CMK (cell line): ENCODE measurements around the gene SVIL.

ENCODE experiments used
- DNase-seq: peaks from one replicate; pipeline ENCODE4 v3.0.0-alpha.2; 2010; ENCODE audit warnings: low read depth

SVIL gene

GRCh38 chr10:29412485-29412884, 222.3 kb downstream of the SVIL start:
- DNase-seq = no peak

GRCh38 chr10:29411666-29412315, 223.0 kb downstream of the SVIL start:
- no peak for DNase-seq

GRCh38 chr10:29409241-29410054, 225.3 kb downstream of the SVIL start:
- DNase-seq = no peak

- no peak for DNase-seq
These were observed 225.9 kb downstream of the SVIL start for GRCh38 chr10:29408847-29409240.
